ENCODE results near the gene SLC30A4. TPM values are rescaled to one million over a fixed set of nuclear protein-coding genes. Genes with fewer than 3 reads are reported as not detected.

SLC30A4 gene
- total and polyA plus RNA-seq, 8 donors, result 5.1 to 7.6 (median 6.9) TPM

DNA sequence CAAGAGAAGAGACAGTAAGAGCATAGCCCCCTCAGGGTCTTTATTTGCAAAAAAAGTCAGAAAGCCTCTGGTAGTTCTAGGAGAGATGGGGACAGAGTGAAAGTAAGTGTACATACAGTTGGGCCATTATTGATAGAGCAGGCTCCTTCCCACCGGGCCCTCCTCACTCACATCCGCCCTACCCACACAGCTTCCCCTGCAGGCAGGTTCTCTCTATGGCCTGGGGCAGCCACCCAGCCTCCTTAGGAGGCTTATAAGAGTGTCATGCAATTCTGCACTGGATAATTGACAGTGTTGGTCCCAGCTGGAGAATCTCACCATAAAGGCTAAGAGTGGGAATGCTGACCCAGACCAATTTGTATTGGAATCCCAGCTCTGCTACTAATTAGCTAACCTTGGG, 49.5 kb downstream of the SLC30A4 start:
- TF ChIP-seq, protein P1, sequence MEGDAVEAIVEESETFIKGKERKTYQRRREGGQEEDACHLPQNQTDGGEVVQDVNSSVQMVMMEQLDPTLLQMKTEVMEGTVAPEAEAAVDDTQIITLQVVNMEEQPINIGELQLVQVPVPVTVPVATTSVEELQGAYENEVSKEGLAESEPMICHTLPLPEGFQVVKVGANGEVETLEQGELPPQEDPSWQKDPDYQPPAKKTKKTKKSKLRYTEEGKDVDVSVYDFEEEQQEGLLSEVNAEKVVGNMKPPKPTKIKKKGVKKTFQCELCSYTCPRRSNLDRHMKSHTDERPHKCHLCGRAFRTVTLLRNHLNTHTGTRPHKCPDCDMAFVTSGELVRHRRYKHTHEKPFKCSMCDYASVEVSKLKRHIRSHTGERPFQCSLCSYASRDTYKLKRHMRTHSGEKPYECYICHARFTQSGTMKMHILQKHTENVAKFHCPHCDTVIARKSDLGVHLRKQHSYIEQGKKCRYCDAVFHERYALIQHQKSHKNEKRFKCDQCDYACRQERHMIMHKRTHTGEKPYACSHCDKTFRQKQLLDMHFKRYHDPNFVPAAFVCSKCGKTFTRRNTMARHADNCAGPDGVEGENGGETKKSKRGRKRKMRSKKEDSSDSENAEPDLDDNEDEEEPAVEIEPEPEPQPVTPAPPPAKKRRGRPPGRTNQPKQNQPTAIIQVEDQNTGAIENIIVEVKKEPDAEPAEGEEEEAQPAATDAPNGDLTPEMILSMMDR (IDR thresholded peaks at IDR 0.05), result no peak
- intact Hi-C loops (cut with DNase I), result no loop called here

DNA sequence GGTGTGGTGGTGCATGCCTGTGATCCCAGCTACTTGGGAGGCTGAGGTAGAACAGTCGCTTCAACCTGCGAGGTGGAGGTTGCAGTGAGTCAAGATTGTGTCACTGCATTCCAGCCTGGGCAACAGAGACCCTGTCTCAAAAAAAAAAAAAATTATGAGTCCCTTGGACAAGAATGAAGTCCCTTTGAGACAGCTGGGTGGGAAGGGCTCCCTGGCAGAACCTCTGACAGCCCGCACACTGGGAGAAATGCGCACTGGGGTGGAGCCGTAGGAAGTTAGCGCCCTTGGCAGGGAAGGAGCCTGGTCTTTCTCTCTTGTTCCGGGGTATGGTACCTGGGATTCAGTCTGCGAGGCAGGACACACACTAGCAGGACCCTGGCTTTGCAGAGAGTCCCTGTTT, 51.4 kb downstream of the SLC30A4 start:
- no peak for DNase-seq
- intact Hi-C loops (cut with DNase I), result no loop called here
- peaks cover 0 to 40% of the 10 kb centered on the region in 2 donors for H3K27me3 ChIP-seq
- no peak overlapping the region for H3K27ac ChIP-seq
- H3K9me3 ChIP-seq, result no peaks in the 10 kb centered on the region
- TF ChIP-seq, protein P1 (IDR thresholded peaks at IDR 0.05), result no peak
- ATAC-seq, result no peak
- H3K36me3 ChIP-seq, result no peaks in the 10 kb centered on the region
- H3K4me1 ChIP-seq, result no peaks in the 10 kb centered on the region
- no peak overlapping the region for H3K4me3 ChIP-seq

More for the DNA sequence above, 49.5 kb downstream of the SLC30A4 start:
- Histone ChIP-seq H3K36me3 (no peaks in the 10 kb centered on the region), H3K27me3 (peaks cover 0 to 40% of the 10 kb centered on the region in 2 donors), H3K9me3 (no peaks in the 10 kb centered on the region), H3K27ac (no peak overlapping the region), H3K4me1 (no peaks in the 10 kb centered on the region), H3K4me3 (no peak overlapping the region)
- DNase-seq (no peak), ATAC-seq (no peak)

DNA sequence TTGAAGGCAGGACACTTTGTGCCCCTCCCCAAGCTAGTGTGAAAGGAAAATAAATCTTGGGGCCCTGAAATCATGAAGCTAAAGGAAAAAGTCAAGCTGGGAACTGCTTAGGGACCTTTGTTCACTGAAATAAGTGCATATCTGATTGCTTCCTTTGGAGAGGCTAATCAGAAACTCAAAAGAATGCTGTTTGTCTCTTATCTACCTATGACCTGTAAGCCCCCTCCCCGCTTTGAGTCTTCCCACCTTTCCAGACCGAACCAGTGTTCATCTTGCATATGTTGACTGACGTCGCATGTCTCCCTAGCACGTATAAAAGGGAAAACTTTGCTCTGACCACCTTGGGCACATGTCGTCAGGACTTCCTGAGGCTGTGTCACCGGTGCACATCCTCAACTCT, 53.1 kb downstream of the SLC30A4 start:
- intact Hi-C loops (cut with DNase I), result no loop called here
- no peak overlapping the region for H3K27ac ChIP-seq
- H3K4me3 ChIP-seq, result no peak overlapping the region
- TF ChIP-seq, protein P1 (IDR thresholded peaks at IDR 0.05), result no peak
- H3K27me3 ChIP-seq, result peaks cover 0 to 40% of the 10 kb centered on the region in 2 donors
- no peaks in the 10 kb centered on the region for H3K36me3 ChIP-seq
- DNase-seq (no peak), ATAC-seq (no peak)
- H3K4me1 ChIP-seq, result no peaks in the 10 kb centered on the region
- H3K9me3 ChIP-seq, result no peaks in the 10 kb centered on the region

DNA sequence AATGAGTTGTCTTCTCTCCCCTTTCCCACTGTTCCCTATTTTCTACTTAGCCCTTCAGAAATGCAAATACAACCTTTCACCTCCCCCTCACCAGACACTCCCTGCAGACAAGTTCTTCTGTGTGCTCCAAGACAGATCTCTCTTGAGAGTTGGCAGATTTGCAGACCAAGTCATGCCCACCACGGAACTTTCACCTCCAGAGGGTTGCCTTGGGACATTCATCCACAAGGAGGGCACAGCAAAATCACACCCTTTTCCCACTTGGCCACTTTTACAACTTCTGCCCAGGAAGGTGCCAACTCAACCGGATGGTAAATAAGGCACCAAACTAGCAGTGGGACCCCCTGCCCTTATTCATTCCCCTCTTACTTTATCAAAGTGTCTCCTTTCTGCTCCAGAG, 53.5 kb downstream of the SLC30A4 start:
- ATAC-seq (no peak), DNase-seq (no peak)
- Histone ChIP-seq H3K27ac (no peak overlapping the region), H3K27me3 (peaks cover 0 to 40% of the 10 kb centered on the region in 2 donors), H3K4me3 (no peak overlapping the region), H3K4me1 (no peaks in the 10 kb centered on the region), H3K36me3 (no peaks in the 10 kb centered on the region), H3K9me3 (no peaks in the 10 kb centered on the region)
- intact Hi-C loops (cut with DNase I), result no loop called here
- TF ChIP-seq, protein P1 (IDR thresholded peaks at IDR 0.05), result no peak

DNA sequence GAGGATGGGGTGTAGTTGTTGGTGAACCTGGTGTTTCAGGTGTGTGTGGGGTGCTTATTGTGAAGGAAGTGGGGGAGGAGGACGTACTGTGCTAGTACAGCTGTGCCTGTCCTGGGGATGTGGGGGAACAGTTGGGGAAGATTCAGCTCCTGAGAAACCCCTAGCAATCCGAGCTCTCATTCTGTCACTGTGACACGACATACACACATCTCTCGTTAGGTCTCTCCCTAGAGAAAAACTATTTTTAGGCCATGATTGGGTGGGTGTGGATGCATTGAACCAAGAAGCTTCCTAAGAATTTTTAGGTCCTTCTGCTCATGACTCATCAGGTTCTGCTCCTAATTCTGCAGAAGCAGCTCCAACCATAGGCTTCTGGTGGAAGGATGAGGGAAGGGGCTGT, 54.3 kb downstream of the SLC30A4 start:
- Histone ChIP-seq H3K36me3 (no peaks in the 10 kb centered on the region), H3K27me3 (peaks cover 0 to 36% of the 10 kb centered on the region in 2 donors), H3K9me3 (no peaks in the 10 kb centered on the region), H3K27ac (no peak overlapping the region), H3K4me1 (no peaks in the 10 kb centered on the region), H3K4me3 (no peak overlapping the region)
- intact Hi-C loops (cut with DNase I), result no loop called here
- ATAC-seq (no peak), DNase-seq (no peak)
- TF ChIP-seq, protein P1 (IDR thresholded peaks at IDR 0.05), result no peak

All from left lung (tissue), 10 donors.